Spleen (tissue), 11 donors: ENCODE data around the gene PIGB. TPM values are rescaled to one million over a fixed set of nuclear protein-coding genes. Genes with fewer than 3 reads are reported as not detected.

Experiments
- DNase-seq: peaks from one replicate; pipeline ENCODE4 v3.0.0-alpha.2; 2020
- H3K27ac ChIP-seq, 8 donors: fragments of 200-600 bp; sonication (generic) in 7 of 8; 1 replicate in 4 of 8; 2 replicates in 4 of 8; pipeline versions ENCODE4 v1.5.0 to v1.8.0; 2016 to 2021; ENCODE audit warnings: inconsistent platforms in 4 of 8, mild to moderate bottlenecking in 4 of 8, moderate library complexity in 1 of 8
- H3K27me3 ChIP-seq, 7 donors: fragments of 200-600 bp; sonication (generic) in 6 of 7; replicated peaks in 1 of 7; 1 replicate in 4 of 7; 2 replicates in 3 of 7; pipeline versions ENCODE4 v1.5.0 to v1.8.0; 2016 to 2021; ENCODE audit warnings: inconsistent platforms in 3 of 7, mild to moderate bottlenecking in 1 of 7
- H3K36me3 ChIP-seq, 6 donors: fragments of 200-600 bp; sonication (generic) in 5 of 6; 1 replicate in 4 of 6; 2 replicates in 2 of 6; pipeline versions ENCODE4 v1.5.0 to v1.8.0; 2016 to 2021; ENCODE audit warnings: inconsistent platforms in 2 of 6
- H3K4me1 ChIP-seq, 6 donors: fragments of 200-600 bp; sonication (generic) in 5 of 6; 1 replicate in 3 of 6; 2 replicates in 3 of 6; pipeline versions ENCODE4 v1.5.0 to v1.8.0; 2016 to 2021; ENCODE audit warnings: inconsistent platforms in 3 of 6
- H3K4me3 ChIP-seq, 8 donors: fragments of 200-600 bp; sonication (generic) in 7 of 8; 1 replicate in 4 of 8; 2 replicates in 4 of 8; pipeline versions ENCODE4 v1.5.0 to v1.8.0; 2016 to 2021; ENCODE audit warnings: inconsistent platforms in 4 of 8, mild to moderate bottlenecking in 4 of 8, moderate library complexity in 2 of 8
- H3K9me3 ChIP-seq, 8 donors: fragments of 200-600 bp; sonication (generic) in 7 of 8; 1 replicate in 4 of 8; 2 replicates in 4 of 8; pipeline versions ENCODE4 v1.5.0 to v1.8.0; 2016 to 2021; ENCODE audit warnings: inconsistent platforms in 4 of 8
- POLR2A ChIP-seq, 3 donors: fragments of 450-650 bp; IDR thresholded peaks; one replicate each; pipeline ENCODE4 v1.5.1; 2017; ENCODE audit warnings: antibody characterized with exemption in 3 of 3, mild to moderate bottlenecking in 1 of 3
- POLR2AphosphoS5 ChIP-seq, 3 donors: sonication (generic); formaldehyde crosslinking; IDR thresholded peaks; one replicate each; pipeline ENCODE4 v1.5.1; 2017; ENCODE audit warnings: antibody characterized with exemption in 3 of 3
- WGBS, 5 donors: extraction: QIAGEN DNeasy Blood & Tissue Kit in 3 of 5; methylation state at CpG; one replicate each; pipeline versions ENCODE4 v1.1.5 to v1.1.7; 2013 to 2018; 5-methylcytosine and 5-hydroxymethylcytosine counted together
- intact Hi-C: fragments of 100-400 bp; cut with DNase I; formaldehyde crosslinking; loops from one replicate; pipeline ENCODE4 v1.15.0; 2023; ENCODE audit warnings: low total_unique reads
- polyA plus RNA-seq, 3 donors: library from polyadenylated mRNA; stranded (reverse); fragments of 200-250 nt; gene quantifications; one replicate each; pipeline ENCODE4 v1.2.1, GENCODE V29; 2013
- total RNA-seq, 7 donors: library from RNA; depleted of rRNA in 3 of 7; stranded (reverse); fragments of >200 nt in 3 of 7; fragmentation: NEBNext Ultra II Directional in 4 of 7; extraction: Animal tissue kit (Norgen Biotek cat#: 25700) in 4 of 7; gene quantifications; one replicate each; pipeline versions ENCODE4 v1.1.0 to v1.2.1, GENCODE V29; 2016 to 2021
- TF ChIP-seq, protein P1 (sequence below), 11 experiments: fragments of 200-600 bp in 7 of 11; fragments of 450-650 bp in 4 of 11; sonication (generic) in 4 of 11; IDR thresholded peaks in 8 of 11; conservative IDR thresholded peaks in 3 of 11; 1 replicate in 7 of 11; 2 replicates in 4 of 11; pipeline versions ENCODE4 v1.4.0 to v1.8.0; 2016 to 2021; ENCODE audit warnings: antibody characterized with exemption in 11 of 11, inconsistent platforms in 4 of 11, mild to moderate bottlenecking in 1 of 11
- donor health status: healthy with polysubstance abuse.
- donor health status: DM: no; HTN: no; CAD: no; lungs with moderate emphysema.
- donor health status: DM: no; HTN: no; CAD: no.
- donor health status: Bipolar disorder and iron deficiency.
- donor health status: healthy.
- donor health status: DM: no; HTN: no; CAD: no.
- donor health status: DM: yes; HTN: yes; CAD: no.

PIGB gene
- total and polyA plus RNA-seq, 10 donors: 13.5 to 37.5 (median 23.2) TPM

- peak overlapping the region in 6 of 8 donors; percentile 2 to 87 (median 64) for H3K4me3 ChIP-seq
- H3K9me3 ChIP-seq: no peaks in the 10 kb centered on the region
- no peak for DNase-seq
- TF ChIP-seq POLR2A (IDR thresholded peaks at IDR 0.05) (no peak), POLR2AphosphoS5 (IDR thresholded peaks at IDR 0.05) (no peak)
- TF ChIP-seq, protein P1, sequence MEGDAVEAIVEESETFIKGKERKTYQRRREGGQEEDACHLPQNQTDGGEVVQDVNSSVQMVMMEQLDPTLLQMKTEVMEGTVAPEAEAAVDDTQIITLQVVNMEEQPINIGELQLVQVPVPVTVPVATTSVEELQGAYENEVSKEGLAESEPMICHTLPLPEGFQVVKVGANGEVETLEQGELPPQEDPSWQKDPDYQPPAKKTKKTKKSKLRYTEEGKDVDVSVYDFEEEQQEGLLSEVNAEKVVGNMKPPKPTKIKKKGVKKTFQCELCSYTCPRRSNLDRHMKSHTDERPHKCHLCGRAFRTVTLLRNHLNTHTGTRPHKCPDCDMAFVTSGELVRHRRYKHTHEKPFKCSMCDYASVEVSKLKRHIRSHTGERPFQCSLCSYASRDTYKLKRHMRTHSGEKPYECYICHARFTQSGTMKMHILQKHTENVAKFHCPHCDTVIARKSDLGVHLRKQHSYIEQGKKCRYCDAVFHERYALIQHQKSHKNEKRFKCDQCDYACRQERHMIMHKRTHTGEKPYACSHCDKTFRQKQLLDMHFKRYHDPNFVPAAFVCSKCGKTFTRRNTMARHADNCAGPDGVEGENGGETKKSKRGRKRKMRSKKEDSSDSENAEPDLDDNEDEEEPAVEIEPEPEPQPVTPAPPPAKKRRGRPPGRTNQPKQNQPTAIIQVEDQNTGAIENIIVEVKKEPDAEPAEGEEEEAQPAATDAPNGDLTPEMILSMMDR (IDR thresholded peaks at IDR 0.05 in 8 of 11, conservative IDR thresholded peaks at IDR 0.05 in 3 of 11): no peak
- peaks cover 0 to 22% (median 2%) of the 10 kb centered on the region in 6 donors for H3K36me3 ChIP-seq
- peak overlapping the region in 6 of 8 donors; percentile 16 to 96 (median 95) for H3K27ac ChIP-seq
- H3K4me1 ChIP-seq: peaks cover 29 to 92% (median 70%) of the 10 kb centered on the region in 6 donors
- WGBS, 5 donors: 25 to 40% (median 34%) methylated on average over 2 of the region's 2 CpGs
- intact Hi-C loops: no loop called here
- no peaks in the 10 kb centered on the region for H3K27me3 ChIP-seq
These were observed 1.2 kb downstream of the PIGB start for GRCh38 chr15:55320238-55320550.

- no peak for DNase-seq
- whole genome bisulfite sequencing, 5 donors: 85 to 93% (median 86%) methylated on average over 1 of the region's 1 CpG
These were observed 1.9 kb downstream of the PIGB start for GRCh38 chr15:55320963-55321362.

DNA sequence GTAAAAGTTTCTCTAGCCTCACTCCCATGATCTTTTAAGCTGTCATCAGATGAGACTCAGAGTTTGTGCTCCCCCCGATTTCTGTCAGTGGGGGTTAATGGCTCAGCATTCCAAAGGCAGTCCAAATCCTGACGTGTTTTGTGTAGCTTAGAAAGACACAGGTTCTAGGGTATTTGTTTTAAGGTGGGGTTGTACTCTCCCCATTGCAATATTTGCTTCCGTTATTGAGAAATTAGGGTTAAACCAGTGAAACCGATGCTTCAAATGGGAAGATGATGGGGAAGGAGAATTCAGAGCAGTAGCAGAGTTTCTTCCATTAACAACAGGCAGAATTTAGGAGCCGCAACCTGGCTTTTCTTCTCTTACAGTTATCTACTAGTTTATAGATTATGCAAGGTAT lies 3.4 kb downstream of the PIGB start:
- H3K27ac ChIP-seq: peak overlapping the region in 6 of 8 donors; percentile 20 to 71 (median 46)

More at GRCh38 chr15:55320963-55321362, 1.9 kb downstream of the PIGB start:
- Histone ChIP-seq H3K27ac (no peak overlapping the region), H3K27me3 (no peaks in the 10 kb centered on the region), H3K36me3 (peaks cover 0 to 30% (median 7%) of the 10 kb centered on the region in 6 donors), H3K4me1 (peaks cover 29 to 84% (median 64%) of the 10 kb centered on the region in 6 donors), H3K4me3 (no peak overlapping the region), H3K9me3 (no peaks in the 10 kb centered on the region)
- intact Hi-C loops: no loop called here
- TF ChIP-seq, protein P1 (IDR thresholded peaks at IDR 0.05 in 8 of 11, conservative IDR thresholded peaks at IDR 0.05 in 3 of 11): no peak
- TF ChIP-seq POLR2A (IDR thresholded peaks at IDR 0.05) (no peak), POLR2AphosphoS5 (IDR thresholded peaks at IDR 0.05) (no peak)

DNA sequence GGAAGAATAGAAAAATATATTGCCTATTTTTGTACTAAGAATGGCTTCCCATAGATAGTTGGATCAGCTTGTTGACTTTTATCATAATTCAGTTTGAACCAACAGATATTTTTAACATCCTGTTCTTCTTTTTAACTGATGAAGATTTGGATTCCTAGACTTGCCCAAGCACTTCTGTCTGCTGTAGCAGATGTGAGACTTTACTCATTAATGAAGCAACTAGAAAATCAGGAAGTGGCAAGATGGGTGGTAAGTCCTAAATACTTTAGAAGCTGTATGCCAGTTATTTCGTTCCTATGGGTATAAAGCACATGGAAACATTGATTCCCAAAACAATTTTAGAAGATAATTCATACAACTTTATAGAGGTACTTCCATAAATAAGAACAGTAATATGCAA lies 8.4 kb downstream of the PIGB start:
- no peak for DNase-seq
- Histone ChIP-seq H3K36me3 (peaks cover 0 to 79% (median 33%) of the 10 kb centered on the region in 6 donors), H3K9me3 (no peaks in the 10 kb centered on the region), H3K27ac (peak overlapping the region in 2 of 8 donors; percentile 9 to 21), H3K27me3 (no peaks in the 10 kb centered on the region), H3K4me3 (no peak overlapping the region), H3K4me1 (peaks cover 0 to 36% (median 16%) of the 10 kb centered on the region in 6 donors)
- intact Hi-C loops: no loop called here
- no peak for TF ChIP-seq POLR2A (IDR thresholded peaks at IDR 0.05)
- TF ChIP-seq, protein P1 (IDR thresholded peaks at IDR 0.05 in 8 of 11, conservative IDR thresholded peaks at IDR 0.05 in 3 of 11): no peak
- no peak for TF ChIP-seq POLR2AphosphoS5 (IDR thresholded peaks at IDR 0.05)
- 41 to 80% (median 56%) methylated on average over 1 of the region's 1 CpG for WGBS, 5 donors

More for the DNA sequence above, 3.4 kb downstream of the PIGB start:
- 55 to 85% (median 76%) methylated on average over 5 of the region's 5 CpGs for WGBS, 5 donors
- DNase-seq: no peak
- Histone ChIP-seq H3K9me3 (no peaks in the 10 kb centered on the region), H3K4me1 (peaks cover 21 to 77% (median 51%) of the 10 kb centered on the region in 6 donors), H3K36me3 (peaks cover 0 to 31% (median 7%) of the 10 kb centered on the region in 6 donors), H3K4me3 (no peak overlapping the region), H3K27me3 (no peaks in the 10 kb centered on the region)
- intact Hi-C loops: no loop called here
- TF ChIP-seq POLR2AphosphoS5 (IDR thresholded peaks at IDR 0.05): no peak
- TF ChIP-seq POLR2A (IDR thresholded peaks at IDR 0.05): no peak
- TF ChIP-seq, protein P1 (IDR thresholded peaks at IDR 0.05 in 8 of 11, conservative IDR thresholded peaks at IDR 0.05 in 3 of 11): no peak
